GM21367 (cell line): ENCODE results near the gene PCDH1.

Experiments used
- ATAC-seq: cut with Tn5 transposase; IDR thresholded peaks from one replicate; pipeline ENCODE4 v1.9.1; 2021; ENCODE audit not compliant: unreplicated experiment

Gene PCDH1

DNA sequence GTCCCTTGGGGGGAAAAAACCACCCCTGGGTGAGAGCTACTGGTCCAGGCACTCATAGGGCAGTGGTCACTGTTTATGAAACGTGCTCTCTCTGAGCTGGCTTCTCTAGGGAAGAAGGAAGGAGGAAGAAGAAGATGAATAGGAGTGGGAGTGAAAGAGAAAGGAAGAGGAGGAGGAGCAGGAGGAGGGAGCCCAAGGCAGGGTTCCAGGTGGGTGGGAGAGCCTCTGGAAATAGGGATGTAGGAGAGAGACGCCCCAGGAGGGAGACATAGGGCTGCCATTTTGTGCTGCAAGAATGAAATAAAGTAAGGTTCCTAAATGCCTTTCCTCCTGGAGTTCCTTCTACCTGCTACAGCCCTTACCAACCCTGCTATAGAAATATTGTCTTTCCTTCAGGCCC, 65.7 kb downstream of the PCDH1 start:
- ATAC-seq: no peak

GRCh38 chr5:141811287-141812155, 66.7 kb downstream of the PCDH1 start:
- no peak for ATAC-seq

DNA sequence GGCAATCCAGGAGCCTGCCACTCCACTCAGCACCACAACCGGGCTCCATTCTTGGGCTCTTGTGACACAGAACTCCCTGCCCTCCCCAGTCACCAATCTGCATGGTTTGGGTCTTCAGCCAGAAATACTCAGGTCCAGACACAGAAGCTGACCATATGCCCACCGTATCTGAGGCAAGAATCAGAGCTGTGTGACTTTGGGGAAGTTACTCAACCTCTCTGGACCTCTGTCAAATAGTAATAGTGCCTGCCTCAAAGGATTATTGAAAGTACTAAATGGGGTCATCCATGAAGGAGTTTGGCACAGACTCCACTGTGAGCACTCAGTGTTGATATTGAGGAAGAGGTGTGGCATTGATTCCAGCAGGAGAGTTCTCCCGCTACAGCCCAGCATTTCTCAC, 67.5 kb downstream of the PCDH1 start:
- ATAC-seq: no peak

DNA sequence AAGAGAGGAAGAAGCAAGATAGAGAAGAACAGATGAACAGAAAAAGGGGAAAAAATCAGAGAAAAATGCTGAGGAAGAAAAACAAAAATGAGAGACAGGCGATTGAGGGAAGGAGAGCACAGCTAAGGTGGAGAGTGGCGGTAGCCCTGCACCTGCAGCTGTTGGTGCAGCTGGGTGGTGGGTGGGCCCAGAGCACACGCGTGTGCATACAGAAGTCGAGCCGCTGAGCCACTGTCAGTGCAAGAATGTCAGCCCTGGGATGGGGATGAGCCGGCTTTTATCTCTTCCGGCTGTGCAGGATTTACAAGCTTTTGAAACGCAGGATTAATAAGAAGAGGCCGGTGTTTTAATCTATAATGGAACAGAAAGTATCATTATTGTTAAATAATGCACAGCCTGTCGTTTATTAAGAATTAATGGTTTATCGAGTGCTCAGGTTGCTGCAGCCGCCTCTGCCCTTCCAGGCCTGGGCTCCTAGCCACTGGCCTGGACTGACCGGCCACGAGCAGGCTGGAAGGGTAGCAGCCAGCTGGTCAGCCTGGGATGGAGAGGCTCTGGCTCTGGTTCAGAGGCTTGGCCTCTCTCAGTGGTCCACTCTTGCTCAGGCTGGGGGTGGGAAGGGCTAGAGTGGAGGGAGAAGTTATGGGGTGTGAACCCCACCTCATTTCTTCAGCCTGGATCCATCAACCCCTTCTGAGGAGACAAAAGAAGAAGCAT, 68.7 kb downstream of the PCDH1 start:
- no peak for ATAC-seq

DNA sequence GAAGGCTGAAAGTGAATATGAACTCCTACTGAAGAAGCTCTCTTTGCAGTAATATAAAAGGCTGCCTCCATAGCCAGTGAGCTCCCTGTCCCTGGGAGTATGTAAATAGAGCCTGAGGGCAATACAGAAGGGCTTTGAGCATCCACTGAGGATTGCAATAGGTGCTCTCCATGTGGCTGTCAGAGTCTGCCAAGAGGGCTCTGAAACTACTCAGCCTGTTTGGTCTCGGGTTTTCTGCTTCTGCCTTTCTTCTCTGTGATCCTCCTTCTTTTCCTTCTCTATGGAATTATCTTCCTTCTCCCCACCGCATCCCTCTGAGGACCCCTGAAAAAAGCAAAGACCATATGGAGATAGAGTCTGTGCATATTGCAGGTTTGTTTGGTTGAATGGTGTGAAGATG, 69.4 kb downstream of the PCDH1 start:
- no peak for ATAC-seq

GRCh38 chr5:141807732-141808131, 70.5 kb downstream of the PCDH1 start:
- ATAC-seq: no peak

- ATAC-seq: no peak
These were observed 70.9 kb downstream of the PCDH1 start for GRCh38 chr5:141807329-141807728.

DNA sequence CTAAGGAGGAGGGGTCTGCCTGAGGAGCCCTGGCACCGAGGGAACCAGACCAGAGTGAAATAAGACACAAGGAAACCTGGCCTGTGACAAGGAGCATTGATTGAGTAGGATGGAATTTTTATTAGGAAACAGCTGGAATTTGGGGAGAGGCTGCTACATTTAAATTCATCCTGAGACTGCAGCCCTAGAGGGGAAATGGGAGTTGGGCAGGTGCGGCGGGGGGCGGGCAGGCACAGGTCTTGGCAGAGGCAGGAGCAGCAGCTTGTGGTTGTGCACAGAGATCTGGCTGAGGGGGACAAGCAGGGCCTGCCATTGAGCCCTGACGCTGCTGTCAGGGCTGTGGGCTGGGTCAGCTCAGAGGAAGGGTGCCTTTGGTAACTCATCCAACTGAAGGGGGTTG, 71.6 kb downstream of the PCDH1 start:
- no peak for ATAC-seq

GRCh38 chr5:141805874-141806595, 72.2 kb downstream of the PCDH1 start:
- no peak for ATAC-seq

GRCh38 chr5:141804475-141804874, 73.7 kb downstream of the PCDH1 start:
- ATAC-seq: no peak
